Caco-2 (cell line): Measurements from ENCODE around the gene HAUS7. TPM values are rescaled to one million over a fixed set of nuclear protein-coding genes. Genes with fewer than 3 reads are reported as not detected.

Experiments used
- BruUV-seq: library from RNA; stranded (reverse); fragments of 400-500 nt; replicated peaks from 2 replicates; lab custom pipeline; 2021; lab: Mats Ljungman, UMichigan
- CTCF ChIA-PET: fragments of 300-600 bp; sonication (Branson Sonifier 250); formaldehyde crosslinking; loops from one replicate; lab custom pipeline; 2022; ENCODE audit warnings: antibody characterized with exemption; lab: Charles Lee
- POLR2A ChIA-PET: fragments of 300-600 bp; sonication (Branson Sonifier 250); formaldehyde crosslinking; loops from one replicate; lab custom pipeline; 2022; ENCODE audit warnings: antibody characterized with exemption; lab: Charles Lee
- DNase-seq, 2 experiments: peaks; one replicate each; pipeline versions ENCODE4 v3.0.0 to v3.0.0-alpha.2; 2020 to 2022
- H3K27me3 ChIP-seq: replicated peaks from 2 replicates; pipeline ENCODE4 v1.6.0; 2011; ENCODE audit warnings: low read length; ENCODE audit not compliant: control insufficient read depth, insufficient read depth
- H3K36me3 ChIP-seq: 2 replicates; pipeline ENCODE4 v1.5.1; 2011; ENCODE audit warnings: low read length; ENCODE audit not compliant: control insufficient read depth, insufficient read depth
- H3K4me1 ChIP-seq: fragments of 250-450 bp; sonication (Bioruptor Pico); 2 replicates; pipeline ENCODE4 v1.5.1; 2020; ENCODE audit warnings: mild to moderate bottlenecking
- H3K4me3 ChIP-seq: 2 replicates; pipeline ENCODE4 v1.5.1; 2011; ENCODE audit warnings: low read depth, mild to moderate bottlenecking, control low read depth, low read length
- H3K9me3 ChIP-seq: fragments of 250-450 bp; sonication (Bioruptor Pico); 2 replicates; pipeline ENCODE4 v1.5.1; 2020; ENCODE audit warnings: mild to moderate bottlenecking, moderate library complexity
- H3K27ac Mint-ChIP-seq: one replicate; pipeline ENCODE4 v1.8.0; 2022; ENCODE audit warnings: mixed read lengths; ENCODE audit not compliant: unreplicated experiment
- H3K27me3 Mint-ChIP-seq: one replicate; pipeline ENCODE4 v1.8.0; 2022; ENCODE audit warnings: mixed read lengths; ENCODE audit not compliant: insufficient read depth, unreplicated experiment
- H3K36me3 Mint-ChIP-seq: one replicate; pipeline ENCODE4 v1.8.0; 2022; ENCODE audit warnings: mild to moderate bottlenecking, mixed read lengths; ENCODE audit not compliant: insufficient read depth, unreplicated experiment
- H3K4me1 Mint-ChIP-seq: one replicate; pipeline ENCODE4 v1.8.0; 2022; ENCODE audit warnings: low read depth, mixed read lengths; ENCODE audit not compliant: unreplicated experiment
- H3K4me3 Mint-ChIP-seq: one replicate; pipeline ENCODE4 v1.8.0; 2022; ENCODE audit warnings: mild to moderate bottlenecking, moderate library complexity, mixed read lengths; ENCODE audit not compliant: unreplicated experiment
- H3K9me3 Mint-ChIP-seq: one replicate; pipeline ENCODE4 v1.8.0; 2022; ENCODE audit warnings: mixed read lengths; ENCODE audit not compliant: unreplicated experiment
- CTCF ChIP-seq, 2 experiments: fragments of 200-600 bp in 1 of 2; IDR thresholded peaks; 1 replicate in 1 of 2; 2 replicates in 1 of 2; pipeline versions ENCODE4 v1.5.1 to v1.8.0; 2011 to 2022; ENCODE audit warnings: antibody characterized with exemption in 1 of 2, control low read depth in 1 of 2, inconsistent platforms in 1 of 2, low read depth in 1 of 2, low read length in 1 of 2, mild to moderate bottlenecking in 1 of 2, moderate library complexity in 1 of 2; ENCODE audit not compliant: insufficient read depth in 1 of 2, severe bottlenecking in 1 of 2, unreplicated experiment in 1 of 2
- intact Hi-C: fragments of 100-400 bp; cut with micrococcal nuclease; formaldehyde crosslinking; loops from one replicate; pipeline ENCODE4 v1.10.0; 2022; ENCODE audit not compliant: unreplicated experiment
- total RNA-seq: library from RNA; stranded (reverse); gene quantifications from 2 replicates; pipeline ENCODE4 v1.2.3, GENCODE V29; 2022

Gene HAUS7
- total RNA-seq, 1 experiment from 2014 or later: 34.0 TPM

GRCh38 chrX:153501530-153501929, 31.2 kb upstream of the HAUS7 start:
- ChIA-PET POLR2A (no interaction called here), CTCF (no interaction called here)
- Histone ChIP-seq H3K9me3 (no peaks in the 10 kb centered on the region), H3K4me3 (no peak overlapping the region), H3K36me3 (no peaks in the 10 kb centered on the region), H3K27me3 (no peaks in the 10 kb centered on the region), H3K4me1 (no peaks in the 10 kb centered on the region)
- no peak for DNase-seq
- Mint-ChIP-seq H3K27me3 (no peaks in the 10 kb centered on the region), H3K9me3 (no peaks in the 10 kb centered on the region), H3K4me1 (no peaks in the 10 kb centered on the region), H3K4me3 (no peak overlapping the region), H3K36me3 (no peaks in the 10 kb centered on the region), H3K27ac (no peak overlapping the region)
- TF ChIP-seq CTCF (IDR thresholded peaks at IDR 0.05; ENCODE audit: insufficient read depth in 1 of 2, low read depth in 1 of 2, low read length in 1 of 2, severe bottlenecking in 1 of 2, unreplicated experiment in 1 of 2): no peak
- intact Hi-C loops: no loop called here
- no TSS peak for BruUV-seq

- Mint-ChIP-seq H3K27me3 (no peaks in the 10 kb centered on the region), H3K36me3 (no peaks in the 10 kb centered on the region), H3K27ac (no peak overlapping the region), H3K9me3 (no peaks in the 10 kb centered on the region), H3K4me1 (no peaks in the 10 kb centered on the region), H3K4me3 (no peak overlapping the region)
- H3K36me3 ChIP-seq: no peaks in the 10 kb centered on the region
- intact Hi-C loops: no loop called here
- no peaks in the 10 kb centered on the region for H3K9me3 ChIP-seq
- no peaks in the 10 kb centered on the region for H3K27me3 ChIP-seq
- CTCF ChIA-PET: no interaction called here
- POLR2A ChIA-PET: no interaction called here
- no peaks in the 10 kb centered on the region for H3K4me1 ChIP-seq
- no TSS peak for BruUV-seq
- no peak for TF ChIP-seq CTCF (IDR thresholded peaks at IDR 0.05; ENCODE audit: insufficient read depth in 1 of 2, low read depth in 1 of 2, low read length in 1 of 2, severe bottlenecking in 1 of 2, unreplicated experiment in 1 of 2)
- no peak for DNase-seq
- H3K4me3 ChIP-seq: no peak overlapping the region
Observed at GRCh38 chrX:153500676-153501280, 30.4 kb upstream of the HAUS7 start.

GRCh38 chrX:153499876-153500275, 29.5 kb upstream of the HAUS7 start:
- H3K27ac Mint-ChIP-seq: no peak overlapping the region
- no TSS peak for BruUV-seq
- ChIA-PET POLR2A (no interaction called here), CTCF (no interaction called here)
- no peak for DNase-seq
- no peaks in the 10 kb centered on the region for H3K9me3 ChIP-seq
- H3K27me3 ChIP-seq: no peaks in the 10 kb centered on the region
- no peaks in the 10 kb centered on the region for H3K4me1 ChIP-seq
- H3K4me3 ChIP-seq: no peak overlapping the region
- no peaks in the 10 kb centered on the region for H3K4me1 Mint-ChIP-seq
- no peak overlapping the region for H3K4me3 Mint-ChIP-seq
- no peaks in the 10 kb centered on the region for H3K36me3 ChIP-seq
- H3K36me3 Mint-ChIP-seq: no peaks in the 10 kb centered on the region
- H3K9me3 Mint-ChIP-seq: no peaks in the 10 kb centered on the region
- TF ChIP-seq CTCF (IDR thresholded peaks at IDR 0.05; ENCODE audit: insufficient read depth in 1 of 2, low read depth in 1 of 2, low read length in 1 of 2, severe bottlenecking in 1 of 2, unreplicated experiment in 1 of 2): no peak
- H3K27me3 Mint-ChIP-seq: no peaks in the 10 kb centered on the region
- intact Hi-C loops: no loop called here
